SU-DHL-6 (cell line): ENCODE results near the gene GSK3B.

ENCODE experiments used
- H2AFZ ChIP-seq: fragments of 200-600 bp; sonication (generic); 2 replicates; pipeline ENCODE4 v1.6.1; 2014; ENCODE audit warnings: low read depth, mild to moderate bottlenecking, moderate library complexity, mixed read lengths, antibody characterized with exemption, low read length; ENCODE audit not compliant: severe bottlenecking
- H3F3A ChIP-seq: fragments of 200-600 bp; shearing (Covaris generic); 2 replicates; pipeline ENCODE4 v1.6.0; 2016; ENCODE audit warnings: antibody characterized with exemption, mild to moderate bottlenecking; ENCODE audit not compliant: insufficient read depth
- H3K27ac ChIP-seq: fragments of 200-600 bp; sonication (generic); 2 replicates; pipeline ENCODE4 v1.5.1; 2016; ENCODE audit warnings: low read depth, mild to moderate bottlenecking, low read length, moderate library complexity, mixed read lengths
- H3K27me3 ChIP-seq: fragments of 200-600 bp; sonication (generic), shearing (Covaris generic); 2 replicates; pipeline ENCODE4 v1.6.0; 2014; ENCODE audit warnings: mild to moderate bottlenecking, low read length
- H3K36me3 ChIP-seq: fragments of 200-600 bp; sonication (generic); 2 replicates; pipeline ENCODE4 v1.6.1; 2014; ENCODE audit warnings: mild to moderate bottlenecking, low read length, mixed read lengths
- H3K4me2 ChIP-seq: fragments of 300-600, 200-600 bp; shearing (Covaris generic), sonication (generic); 2 replicates; pipeline ENCODE4 v1.6.0; 2014; ENCODE audit warnings: low read length, low read depth, mild to moderate bottlenecking; ENCODE audit not compliant: poor library complexity, severe bottlenecking
- H3K4me3 ChIP-seq: fragments of 200-600 bp; sonication (generic); 2 replicates; pipeline ENCODE4 v1.5.1; 2014; ENCODE audit warnings: antibody characterized with exemption, low read length, mild to moderate bottlenecking, mixed read lengths; ENCODE audit not compliant: insufficient read depth, poor library complexity, severe bottlenecking
- H3K79me2 ChIP-seq: fragments of 200-600 bp; sonication (generic); 2 replicates; pipeline ENCODE4 v1.6.1; 2014; ENCODE audit warnings: mild to moderate bottlenecking, low read length, moderate library complexity; ENCODE audit not compliant: insufficient read depth
- H3K9ac ChIP-seq: fragments of 200-600 bp; sonication (generic); 2 replicates; pipeline ENCODE4 v1.7.0; 2014; ENCODE audit warnings: mild to moderate bottlenecking, low read length
- H3K9me2 ChIP-seq: fragments of 200-600 bp; sonication (generic); replicated peaks from 2 replicates; pipeline ENCODE4 v1.6.1; 2014; ENCODE audit warnings: low read length; ENCODE audit not compliant: insufficient read depth
- H3K9me3 ChIP-seq: fragments of 200-600 bp; sonication (generic); 2 replicates; pipeline ENCODE4 v1.6.1; 2014; ENCODE audit warnings: low read length, mixed read lengths; ENCODE audit not compliant: insufficient read depth
- H4K20me1 ChIP-seq: fragments of 200-600 bp; sonication (generic); 2 replicates; pipeline ENCODE4 v1.6.1; 2014; ENCODE audit warnings: low read depth, mild to moderate bottlenecking, antibody characterized with exemption, low read length, moderate library complexity, mixed read lengths
- EZH2phosphoT487 ChIP-seq: fragments of 200-600 bp; sonication (generic), shearing (Covaris generic); conservative IDR thresholded peaks from 2 replicates; pipeline ENCODE4 v1.6.1; 2018; ENCODE audit warnings: mild to moderate bottlenecking, antibody characterized with exemption, low read length, moderate library complexity, mixed read lengths
- TF ChIP-seq, protein P1 (sequence below): fragments of 200-600 bp; sonication (generic); IDR thresholded peaks from one replicate; pipeline ENCODE4 v1.5.1; 2017; ENCODE audit warnings: antibody characterized with exemption, mild to moderate bottlenecking, low read length, moderate library complexity; ENCODE audit not compliant: insufficient read depth, poor library complexity, severe bottlenecking

GSK3B gene

DNA sequence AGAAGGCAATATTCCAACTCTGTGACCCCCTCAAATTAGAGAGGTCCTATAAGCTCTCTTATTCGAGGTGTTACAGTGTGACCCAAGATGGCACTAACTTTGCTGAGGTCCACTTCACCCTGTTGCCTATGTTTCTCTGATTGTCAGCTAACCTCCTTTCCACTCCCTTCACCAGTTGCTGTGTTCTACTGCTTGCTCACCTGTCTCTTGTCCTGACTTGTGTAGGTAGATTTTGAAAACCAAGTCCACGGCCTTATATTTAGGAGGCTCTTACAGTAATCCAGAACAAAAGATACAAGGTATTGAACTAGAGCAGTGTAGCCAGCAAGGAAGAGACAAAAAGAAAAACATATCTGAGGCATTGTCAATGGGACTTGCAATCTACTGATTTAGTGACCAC lies 20.1 kb upstream of the GSK3B start:
- TF ChIP-seq, protein P1, sequence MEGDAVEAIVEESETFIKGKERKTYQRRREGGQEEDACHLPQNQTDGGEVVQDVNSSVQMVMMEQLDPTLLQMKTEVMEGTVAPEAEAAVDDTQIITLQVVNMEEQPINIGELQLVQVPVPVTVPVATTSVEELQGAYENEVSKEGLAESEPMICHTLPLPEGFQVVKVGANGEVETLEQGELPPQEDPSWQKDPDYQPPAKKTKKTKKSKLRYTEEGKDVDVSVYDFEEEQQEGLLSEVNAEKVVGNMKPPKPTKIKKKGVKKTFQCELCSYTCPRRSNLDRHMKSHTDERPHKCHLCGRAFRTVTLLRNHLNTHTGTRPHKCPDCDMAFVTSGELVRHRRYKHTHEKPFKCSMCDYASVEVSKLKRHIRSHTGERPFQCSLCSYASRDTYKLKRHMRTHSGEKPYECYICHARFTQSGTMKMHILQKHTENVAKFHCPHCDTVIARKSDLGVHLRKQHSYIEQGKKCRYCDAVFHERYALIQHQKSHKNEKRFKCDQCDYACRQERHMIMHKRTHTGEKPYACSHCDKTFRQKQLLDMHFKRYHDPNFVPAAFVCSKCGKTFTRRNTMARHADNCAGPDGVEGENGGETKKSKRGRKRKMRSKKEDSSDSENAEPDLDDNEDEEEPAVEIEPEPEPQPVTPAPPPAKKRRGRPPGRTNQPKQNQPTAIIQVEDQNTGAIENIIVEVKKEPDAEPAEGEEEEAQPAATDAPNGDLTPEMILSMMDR = no peak
- no peak for TF ChIP-seq EZH2phosphoT487
- Histone ChIP-seq H3K27me3 (no peaks in the 10 kb centered on the region), H3F3A (no peaks in the 10 kb centered on the region), H3K36me3 (no peaks in the 10 kb centered on the region), H3K9me2 (no peaks in the 10 kb centered on the region), H3K27ac (no peak overlapping the region), H3K9me3 (no peaks in the 10 kb centered on the region), H3K4me3 (no peak overlapping the region), H3K9ac (no peak overlapping the region), H4K20me1 (no peaks in the 10 kb centered on the region), H2AFZ (no peak overlapping the region), H3K4me2 (no peak overlapping the region), H3K79me2 (no peaks in the 10 kb centered on the region)

DNA sequence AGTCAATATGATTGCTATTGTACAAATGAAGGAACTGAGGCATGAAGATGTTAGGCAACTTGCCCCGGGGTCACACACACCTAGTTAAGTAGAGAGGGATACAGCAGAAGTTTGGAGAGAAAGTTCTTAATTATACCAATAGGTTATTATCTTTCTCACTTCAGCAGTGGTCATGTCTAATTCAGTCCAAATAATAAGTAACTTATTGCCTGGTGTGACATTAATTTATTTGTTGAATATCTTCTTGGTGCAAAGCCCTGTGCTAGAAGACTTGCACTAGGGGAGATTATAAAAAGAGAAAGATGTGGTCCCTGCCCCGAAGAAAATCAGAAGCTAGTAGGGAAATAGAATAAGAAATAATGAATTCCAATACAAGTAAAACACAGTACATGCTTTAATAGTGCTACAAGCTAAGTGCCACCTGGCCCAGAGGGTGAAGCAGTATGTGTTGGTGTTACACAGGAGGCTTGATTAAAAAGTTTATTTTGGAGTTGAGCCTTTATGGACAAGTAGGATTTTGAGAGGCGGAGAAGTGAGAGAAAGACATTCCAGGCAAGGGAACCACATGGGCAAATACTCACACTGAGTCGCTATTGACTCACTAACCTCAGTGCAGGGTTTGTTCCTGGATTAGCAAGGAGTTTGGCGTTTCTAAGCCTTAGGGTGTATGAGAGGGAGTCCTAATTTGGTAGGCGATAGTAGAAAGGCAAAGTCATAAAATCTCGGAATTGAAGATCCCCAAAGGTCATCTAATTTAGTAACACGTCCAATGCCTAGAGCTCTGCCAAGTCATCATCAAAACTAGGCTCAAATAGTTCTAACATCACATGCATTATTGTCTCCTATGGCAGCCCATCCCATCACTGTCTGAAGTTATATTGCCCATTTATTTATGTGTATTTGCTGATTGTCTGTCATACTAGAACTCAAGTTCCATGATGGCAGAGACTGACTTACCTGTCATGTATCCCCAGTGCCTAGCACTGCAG lies 19.2 kb upstream of the GSK3B start:
- Histone ChIP-seq H3K36me3 (no peaks in the 10 kb centered on the region), H2AFZ (no peak overlapping the region), H4K20me1 (no peaks in the 10 kb centered on the region), H3K27me3 (no peaks in the 10 kb centered on the region), H3K9me3 (no peaks in the 10 kb centered on the region), H3K9me2 (no peaks in the 10 kb centered on the region), H3K4me3 (no peak overlapping the region), H3F3A (no peaks in the 10 kb centered on the region), H3K79me2 (no peaks in the 10 kb centered on the region), H3K27ac (no peak overlapping the region), H3K4me2 (no peak overlapping the region), H3K9ac (no peak overlapping the region)
- no peak for TF ChIP-seq EZH2phosphoT487
- TF ChIP-seq, protein P1 = no peak

DNA sequence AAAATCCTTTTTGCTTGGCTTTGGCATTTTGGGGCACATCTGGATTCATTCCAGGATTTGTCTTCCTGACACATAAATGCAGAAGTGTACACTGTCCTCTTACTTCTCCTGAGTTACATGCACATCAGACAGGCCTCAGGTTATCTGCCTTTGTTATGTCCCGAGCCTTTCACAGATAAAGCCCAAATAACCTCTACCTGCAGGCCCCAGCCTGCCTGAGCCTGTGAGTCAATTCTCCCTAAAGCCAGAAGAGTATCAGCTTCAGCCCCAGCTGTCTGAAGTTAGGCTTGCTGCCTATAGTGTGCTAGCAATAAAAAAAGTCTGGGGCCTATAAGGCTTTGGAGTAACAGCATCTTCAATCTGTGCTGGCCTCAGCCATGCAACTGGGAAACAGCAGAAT lies 17.7 kb upstream of the GSK3B start:
- Histone ChIP-seq H3K36me3 (no peaks in the 10 kb centered on the region), H3K9ac (no peak overlapping the region), H3K27ac (no peak overlapping the region), H3K79me2 (no peaks in the 10 kb centered on the region), H2AFZ (no peak overlapping the region), H3K9me2 (no peaks in the 10 kb centered on the region), H3K4me2 (no peak overlapping the region), H3F3A (no peaks in the 10 kb centered on the region), H3K4me3 (no peak overlapping the region), H3K27me3 (no peaks in the 10 kb centered on the region), H4K20me1 (no peaks in the 10 kb centered on the region), H3K9me3 (no peaks in the 10 kb centered on the region)
- no peak for TF ChIP-seq EZH2phosphoT487
- TF ChIP-seq, protein P1 = no peak
